Vagina (tissue), 2 donors: ENCODE measurements around the gene SLC7A6.

Experiments used
- CTCF ChIP-seq, 3 experiments: fragments of 450-650 bp in 2 of 3; fragments of 200-600 bp in 1 of 3; sonication (generic) in 1 of 3; IDR thresholded peaks; one replicate each; pipeline ENCODE4 v1.5.1; 2017 to 2019; ENCODE audit warnings: antibody characterized with exemption in 3 of 3, mild to moderate bottlenecking in 2 of 3, moderate library complexity in 2 of 3
- POLR2A ChIP-seq, 2 donors: fragments of 450-650 bp; IDR thresholded peaks; one replicate each; pipeline ENCODE4 v1.6.1; 2017; ENCODE audit warnings: antibody characterized with exemption in 2 of 2, mild to moderate bottlenecking in 2 of 2, moderate library complexity in 2 of 2
- POLR2AphosphoS5 ChIP-seq, 2 donors: sonication (generic); formaldehyde crosslinking; IDR thresholded peaks; one replicate each; pipeline ENCODE4 v1.9.0; 2017; ENCODE audit warnings: antibody characterized with exemption in 2 of 2, mild to moderate bottlenecking in 2 of 2, low read depth in 1 of 2; ENCODE audit not compliant: insufficient read depth in 1 of 2

GRCh38 chr16:68216240-68216639 lies 48.1 kb upstream of the SLC7A6 start:
- TF ChIP-seq CTCF (IDR thresholded peaks at IDR 0.05) (no peak), POLR2A (IDR thresholded peaks at IDR 0.05) (no peak), POLR2AphosphoS5 (IDR thresholded peaks at IDR 0.05; ENCODE audit: insufficient read depth in 1 of 2, low read depth in 1 of 2) (no peak)
